HG03095 (cell line): ENCODE measurements around the gene PFKFB3.
"Not testable (repeated sequence)": the region's sequence is repeated elsewhere in the genome, so short reads cannot be mapped to it uniquely, and the experiment has no call there.

ENCODE experiments used
- ATAC-seq: cut with Tn5 transposase; IDR thresholded peaks from one replicate; pipeline ENCODE4 v1.9.1; 2021; ENCODE audit warnings: moderate library complexity; ENCODE audit not compliant: unreplicated experiment

The PFKFB3 gene

GRCh38 chr10:6234371-6234770 is 31.6 kb downstream of the PFKFB3 start:
- no peak for ATAC-seq

DNA sequence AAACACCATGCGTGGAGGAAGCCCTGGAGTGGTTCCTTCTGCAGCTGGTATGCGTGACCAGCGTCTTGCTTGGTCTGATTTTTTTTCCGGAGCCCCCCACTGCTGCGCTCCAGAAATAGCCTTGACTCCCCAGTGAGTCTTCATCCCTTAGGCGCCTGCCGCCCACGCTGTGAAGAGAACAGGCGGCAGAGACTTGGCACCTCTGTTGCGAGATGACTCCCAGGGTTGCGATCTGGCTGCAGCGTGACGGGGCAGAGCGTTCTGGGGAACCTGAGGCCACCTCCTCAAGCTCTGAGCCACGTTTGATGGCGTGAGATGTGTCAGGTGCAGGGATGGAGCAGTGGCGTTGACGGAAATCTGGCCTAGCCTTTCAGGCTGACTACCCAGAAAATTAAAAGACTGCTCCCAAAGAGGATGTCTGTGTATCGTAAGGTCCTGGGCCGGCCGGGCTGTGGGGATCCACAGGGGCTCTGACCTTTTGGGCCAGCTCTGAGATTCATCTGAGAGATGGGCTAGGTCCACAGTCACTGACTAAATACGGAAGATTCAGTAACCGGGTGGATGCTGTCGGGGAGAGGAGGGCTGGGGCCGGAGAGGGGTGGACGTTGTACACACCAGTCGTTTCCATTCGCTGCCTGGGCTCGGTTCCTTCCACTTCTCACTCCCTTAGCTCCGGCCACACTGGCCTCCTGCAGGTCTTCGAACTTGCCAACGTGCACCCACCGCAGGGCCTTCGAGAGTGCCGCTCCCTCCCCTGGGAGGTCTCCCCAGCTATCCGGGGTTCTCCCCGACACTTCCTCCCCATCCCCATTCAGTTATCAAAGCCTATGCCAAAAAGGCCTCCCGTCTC is 33.8 kb downstream of the PFKFB3 start:
- ATAC-seq = no peak

DNA sequence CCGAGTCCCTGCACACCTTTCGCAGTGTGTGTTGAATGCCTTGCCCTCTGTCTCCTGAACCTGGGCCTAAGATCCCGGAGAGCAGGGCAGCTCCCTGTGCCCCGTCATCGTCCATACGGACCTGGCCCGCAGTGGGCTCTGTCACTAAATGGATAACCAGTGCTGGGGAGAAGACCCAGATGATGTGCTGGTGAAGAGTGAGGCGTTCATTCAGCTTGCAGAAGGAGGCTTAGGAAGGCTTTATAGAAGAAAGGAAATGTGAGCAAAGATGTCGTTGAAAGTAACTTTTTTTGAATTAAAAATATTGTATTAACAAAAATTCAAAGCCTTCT is 34.4 kb downstream of the PFKFB3 start:
- no peak for ATAC-seq

DNA sequence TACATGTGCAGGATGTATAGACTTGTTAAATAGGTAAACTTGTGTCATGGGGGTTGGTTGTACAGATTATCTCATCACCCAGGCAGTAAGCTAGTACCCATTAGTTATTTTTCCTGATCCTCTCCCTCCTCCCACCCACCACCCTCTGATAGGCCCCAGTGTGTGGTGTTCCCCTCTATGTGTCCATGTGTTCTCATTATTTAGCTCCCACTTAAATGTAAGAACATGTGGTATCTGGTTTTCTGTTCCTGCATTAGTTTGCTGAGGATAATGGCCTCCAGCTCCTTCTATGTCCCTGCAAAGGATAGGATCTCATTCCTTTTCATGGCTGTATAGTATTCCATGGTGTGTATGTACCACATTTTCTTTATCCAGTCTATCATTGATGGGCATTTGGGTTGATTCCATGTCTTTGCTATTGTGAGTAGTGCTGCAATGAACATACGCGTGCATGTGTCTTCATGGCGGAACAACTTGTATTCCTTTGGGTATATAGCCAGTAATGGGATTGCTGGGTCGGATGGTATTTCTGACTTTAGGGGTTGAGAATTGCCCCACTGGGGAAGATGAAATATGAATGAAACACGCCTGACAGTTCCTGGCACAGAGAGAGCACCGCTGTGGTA is 36.0 kb downstream of the PFKFB3 start:
- ATAC-seq = not testable (repeated sequence)

- ATAC-seq = no peak
These were observed 36.7 kb downstream of the PFKFB3 start for GRCh38 chr10:6239213-6239991.

- no peak for ATAC-seq
These were observed 37.5 kb downstream of the PFKFB3 start for GRCh38 chr10:6240254-6240653.

DNA sequence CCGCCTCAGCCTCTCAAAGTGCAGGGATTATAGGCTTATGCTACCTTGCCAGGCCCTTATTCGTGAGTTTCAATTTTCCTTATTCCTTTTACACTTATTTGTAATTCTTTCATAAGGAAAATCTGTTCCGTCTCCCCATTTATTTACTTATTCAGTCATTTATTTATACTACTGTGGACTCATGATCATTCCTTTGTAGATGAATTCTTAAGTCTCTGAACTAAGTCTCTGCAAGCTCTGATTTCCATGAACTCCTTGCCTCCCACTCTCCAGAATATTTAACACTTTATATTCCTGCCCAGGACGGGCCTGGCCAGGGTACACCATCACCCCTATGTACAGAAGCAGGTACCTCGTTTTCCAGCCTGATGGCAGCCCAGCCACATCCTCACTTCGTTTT is 39.4 kb downstream of the PFKFB3 start:
- ATAC-seq = no peak

GRCh38 chr10:6244510-6244909 is 41.8 kb downstream of the PFKFB3 start:
- ATAC-seq = no peak

- ATAC-seq = no peak
These were observed 44.4 kb downstream of the PFKFB3 start for GRCh38 chr10:6247041-6247712.

DNA sequence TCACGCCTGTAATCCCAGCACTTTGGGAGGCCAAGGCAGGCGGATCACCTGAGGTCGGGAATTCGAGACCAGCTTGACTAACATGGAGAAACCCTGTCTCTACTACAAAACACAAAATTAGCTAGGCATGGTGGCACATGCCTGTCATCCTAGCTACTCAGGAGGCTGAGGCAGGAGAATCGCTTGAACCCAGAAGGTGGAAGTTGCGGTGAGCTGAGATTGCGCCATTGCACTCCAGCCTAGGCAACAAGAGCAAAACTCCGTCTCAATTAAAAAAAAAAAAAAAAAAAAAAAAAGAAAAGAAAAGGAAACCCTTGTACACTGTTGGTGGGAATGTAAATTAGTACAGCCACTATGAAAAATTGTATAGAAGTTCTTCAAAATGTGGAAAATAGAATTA is 46.2 kb downstream of the PFKFB3 start:
- not testable (repeated sequence) for ATAC-seq

DNA sequence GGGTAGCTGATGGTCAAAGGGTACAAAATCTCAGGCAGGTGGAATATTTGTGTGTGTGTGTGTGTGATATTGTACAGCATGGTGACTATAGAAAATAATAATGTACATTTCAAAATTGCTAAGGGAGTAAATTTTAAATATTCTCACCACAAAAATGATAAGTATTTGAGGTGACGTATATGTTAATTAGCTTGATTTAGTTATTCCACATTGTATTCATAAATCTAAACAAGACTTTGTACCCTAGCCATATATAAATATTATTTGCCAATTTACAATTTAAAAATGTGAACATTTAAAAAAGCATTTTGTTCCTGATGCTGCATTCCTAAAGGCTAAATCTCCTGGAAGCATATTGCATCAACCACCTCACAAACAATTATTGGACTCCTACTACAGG is 47.0 kb downstream of the PFKFB3 start:
- no peak for ATAC-seq

- ATAC-seq = no peak
These were observed 48.0 kb downstream of the PFKFB3 start for GRCh38 chr10:6250745-6251144.

DNA sequence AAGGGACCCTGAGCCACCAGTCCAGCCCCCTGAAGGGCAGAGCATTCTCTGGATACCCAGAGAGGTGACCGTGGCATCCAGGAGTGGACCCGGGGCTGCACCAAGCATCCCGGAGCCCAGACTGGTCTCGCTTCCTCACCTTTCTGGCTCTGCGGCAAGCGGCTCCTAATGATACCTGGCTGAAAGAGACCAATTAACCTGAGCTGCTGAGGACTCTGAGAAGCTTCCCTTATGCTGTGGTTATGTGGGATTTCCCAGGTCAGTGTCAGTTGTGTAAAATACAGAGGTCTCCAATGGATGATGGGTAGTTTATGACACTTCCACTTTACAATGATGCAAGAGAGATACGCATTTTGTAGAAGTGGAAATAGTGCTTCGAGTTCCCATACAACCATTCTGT is 51.5 kb downstream of the PFKFB3 start:
- ATAC-seq = no peak

DNA sequence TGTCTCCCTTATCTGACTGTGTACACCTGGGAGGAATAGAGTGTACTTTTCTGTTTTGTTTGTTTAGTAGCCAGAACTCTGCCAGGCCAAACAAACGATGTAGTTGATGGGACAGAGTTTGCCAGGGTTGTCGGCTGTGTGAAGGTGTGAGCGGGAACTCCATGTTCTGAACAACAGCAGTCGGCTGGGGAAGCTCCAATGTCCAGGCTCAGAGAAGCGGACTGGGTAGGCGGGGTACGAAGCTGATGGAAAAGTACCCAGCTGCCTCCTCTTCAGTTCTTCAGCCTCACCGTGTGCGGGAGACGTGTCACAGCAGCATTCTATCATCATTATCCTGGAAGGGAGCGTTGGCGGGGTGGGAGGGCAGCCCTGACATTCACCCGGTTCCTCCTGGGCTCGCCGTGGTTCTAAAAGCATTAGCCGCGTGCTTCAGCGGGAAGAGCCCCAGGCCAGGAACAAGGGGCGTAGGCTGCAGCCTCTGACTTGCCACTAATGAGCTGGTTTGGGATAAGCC is 52.9 kb downstream of the PFKFB3 start:
- ATAC-seq = no peak

DNA sequence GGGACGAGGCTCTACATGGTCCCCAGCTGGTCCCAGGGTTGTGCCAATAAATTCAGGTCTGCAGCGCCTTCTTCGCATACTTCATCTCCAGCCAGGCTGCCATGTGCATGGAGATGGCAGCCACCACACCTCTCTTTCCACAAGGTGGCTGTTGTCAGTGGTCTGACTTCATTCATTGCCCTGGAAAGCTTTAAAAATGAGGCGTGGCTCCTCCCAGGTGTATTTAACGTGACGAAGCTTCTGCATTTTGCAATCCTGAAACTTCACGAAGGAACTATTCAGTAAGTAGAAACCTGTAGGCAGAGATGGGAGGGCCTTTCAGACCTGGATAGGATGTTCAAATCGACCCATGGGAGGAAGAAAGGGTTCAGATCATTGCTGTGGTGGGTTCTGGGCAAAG is 53.7 kb downstream of the PFKFB3 start:
- no peak for ATAC-seq

DNA sequence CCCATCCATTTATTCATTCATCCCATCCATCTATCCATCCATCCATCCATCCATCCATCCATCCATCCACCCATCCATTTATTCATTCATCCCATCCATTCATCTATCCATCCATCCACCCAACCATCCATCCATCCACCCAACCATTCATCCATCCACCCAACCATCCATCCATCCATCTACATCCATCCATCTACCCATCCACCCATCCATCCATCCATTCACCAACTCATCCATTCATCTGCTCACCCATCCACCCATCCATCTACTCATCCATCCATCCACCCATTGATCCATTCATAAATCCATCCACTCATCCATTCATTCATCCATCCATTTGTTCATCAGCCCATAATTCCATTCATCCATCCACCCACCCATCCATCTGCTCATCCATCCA is 56.4 kb downstream of the PFKFB3 start:
- no peak for ATAC-seq

GRCh38 chr10:6260843-6261242 is 58.1 kb downstream of the PFKFB3 start:
- no peak for ATAC-seq

DNA sequence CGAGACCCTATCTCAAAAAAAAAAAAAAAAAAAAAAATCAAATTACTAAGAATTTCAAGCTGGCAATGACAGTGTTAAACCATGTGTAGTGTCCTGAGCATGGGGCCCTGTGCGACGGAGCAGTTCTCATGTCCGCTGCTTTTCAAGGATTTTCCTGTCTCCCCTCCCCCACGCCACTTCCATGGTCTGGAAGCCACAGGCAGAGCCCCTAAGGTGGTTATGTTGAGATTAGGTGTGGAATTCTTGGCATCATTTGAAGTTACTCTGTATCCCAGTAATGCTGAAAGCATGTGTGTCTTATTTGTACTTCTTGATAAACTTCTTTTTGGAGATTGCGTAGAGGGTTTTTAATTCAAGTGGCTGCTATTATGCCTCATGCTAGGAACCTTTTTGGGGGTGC is 65.2 kb downstream of the PFKFB3 start:
- no peak for ATAC-seq

DNA sequence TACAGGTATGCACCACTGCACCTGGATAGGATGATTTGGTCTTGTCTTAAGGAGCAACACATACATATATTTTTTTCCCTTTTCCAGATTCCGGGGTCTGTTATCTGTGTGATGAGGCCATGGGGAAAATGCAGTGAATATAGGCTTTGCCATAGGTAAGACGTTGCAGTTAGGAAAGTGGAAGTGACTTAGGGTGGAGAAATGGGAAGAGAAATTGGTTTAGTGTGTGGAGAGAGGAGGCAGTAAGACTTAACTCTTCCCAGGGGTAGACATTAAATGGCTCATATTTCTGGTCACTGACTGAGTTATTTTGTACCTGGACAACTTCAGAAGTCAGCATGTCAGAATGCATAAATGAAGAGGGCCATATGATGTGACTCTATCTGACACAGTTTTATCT is 66.7 kb downstream of the PFKFB3 start:
- no peak for ATAC-seq

DNA sequence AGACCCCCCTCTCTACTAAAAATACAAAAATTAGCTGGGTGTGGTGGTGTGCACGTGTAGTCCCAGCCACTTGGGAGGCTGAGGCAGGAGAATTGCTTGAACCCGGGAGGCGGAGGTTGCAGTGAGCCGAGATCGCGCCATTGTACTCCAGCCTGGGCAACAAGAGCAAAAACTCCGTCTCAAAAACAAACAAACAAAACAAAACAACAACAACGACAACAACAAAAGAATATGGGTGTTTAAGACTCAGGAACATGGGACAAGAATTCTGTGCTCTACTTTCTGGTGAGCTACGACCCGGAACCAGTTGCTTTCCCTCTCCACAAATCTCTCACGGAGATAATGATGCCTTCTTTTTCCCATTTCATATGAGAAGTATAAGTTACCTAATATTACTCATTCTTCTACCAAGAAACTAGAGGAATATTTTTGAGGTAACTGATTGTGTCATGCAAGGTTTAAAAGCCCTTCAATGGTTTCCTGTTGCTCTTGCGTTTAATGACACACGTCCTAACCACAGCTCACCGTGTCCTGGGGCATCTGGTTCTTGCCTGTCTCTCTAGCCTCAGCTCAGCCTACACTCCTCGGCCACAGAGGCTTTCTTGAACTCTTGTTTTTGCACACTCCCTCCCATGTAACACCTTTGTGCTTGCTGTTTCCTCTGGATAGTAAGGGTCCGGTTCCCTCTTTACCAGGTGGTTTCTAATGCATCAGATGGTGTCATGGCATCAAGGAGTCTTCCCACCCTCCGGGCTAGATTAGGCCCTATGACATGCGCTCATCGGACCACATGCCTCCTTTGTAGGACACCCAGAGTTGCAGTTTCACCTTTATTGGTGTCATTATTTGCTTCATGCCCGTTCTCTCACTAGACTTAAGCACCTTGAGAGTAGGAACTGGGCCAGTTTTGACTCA is 67.5 kb downstream of the PFKFB3 start:
- ATAC-seq = peak; percentile 85
